ENCODE results near the gene PROC.

PROC gene

DNA sequence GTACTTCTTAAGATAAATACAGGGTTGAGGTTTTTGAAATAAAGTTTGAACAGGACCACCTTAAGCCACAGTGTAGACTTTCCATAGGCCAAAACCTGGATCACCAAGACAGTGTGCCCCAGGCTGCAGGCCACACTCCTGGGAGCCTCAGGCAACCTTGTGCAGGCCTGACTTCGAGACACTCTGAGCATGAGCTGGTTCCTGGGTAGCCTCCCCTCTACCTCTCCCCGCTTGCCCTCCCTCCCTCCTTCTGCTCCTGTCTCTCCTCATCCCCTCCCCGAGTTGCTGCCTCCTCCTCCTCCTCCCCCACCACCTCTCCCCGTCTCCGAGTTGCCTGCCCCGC, 10.6 kb upstream of the PROC start (continued):
- TF ChIP-seq, protein P1, sequence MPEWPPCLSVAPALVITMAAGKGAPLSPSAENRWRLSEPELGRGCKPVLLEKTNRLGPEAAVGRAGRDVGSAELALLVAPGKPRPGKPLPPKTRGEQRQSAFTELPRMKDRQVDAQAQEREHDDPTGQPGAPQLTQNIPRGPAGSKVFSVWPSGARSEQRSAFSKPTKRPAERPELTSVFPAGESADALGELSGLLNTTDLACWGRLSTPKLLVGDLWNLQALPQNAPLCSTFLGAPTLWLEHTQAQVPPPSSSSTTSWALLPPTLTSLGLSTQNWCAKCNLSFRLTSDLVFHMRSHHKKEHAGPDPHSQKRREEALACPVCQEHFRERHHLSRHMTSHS (tag by site-specific recombination; IDR thresholded peaks at IDR 0.05), result no peak
- TF ChIP-seq, protein P2, sequence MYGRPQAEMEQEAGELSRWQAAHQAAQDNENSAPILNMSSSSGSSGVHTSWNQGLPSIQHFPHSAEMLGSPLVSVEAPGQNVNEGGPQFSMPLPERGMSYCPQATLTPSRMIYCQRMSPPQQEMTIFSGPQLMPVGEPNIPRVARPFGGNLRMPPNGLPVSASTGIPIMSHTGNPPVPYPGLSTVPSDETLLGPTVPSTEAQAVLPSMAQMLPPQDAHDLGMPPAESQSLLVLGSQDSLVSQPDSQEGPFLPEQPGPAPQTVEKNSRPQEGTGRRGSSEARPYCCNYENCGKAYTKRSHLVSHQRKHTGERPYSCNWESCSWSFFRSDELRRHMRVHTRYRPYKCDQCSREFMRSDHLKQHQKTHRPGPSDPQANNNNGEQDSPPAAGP (tag by site-specific recombination; IDR thresholded peaks at IDR 0.05), result 0 out of 2 replicates have a peak, but pooled peaks have one; percentile 29
- TF ChIP-seq ZNF514 (tag by site-specific recombination; IDR thresholded peaks at IDR 0.05) (no peak), MYNN (tag by site-specific recombination; IDR thresholded peaks at IDR 0.05; ENCODE audit: borderline replicate concordance) (no peak), ZNF354C (tag by site-specific recombination; IDR thresholded peaks at IDR 0.05; ENCODE audit: borderline replicate concordance, low read depth) (no peak), ZNF521 (tag by site-specific recombination; IDR thresholded peaks at IDR 0.05) (no peak), ZFP37 (tag by site-specific recombination; IDR thresholded peaks at IDR 0.05) (no peak), ZSCAN30 (tag by site-specific recombination; IDR thresholded peaks at IDR 0.05) (no peak)
- TF ChIP-seq, protein P3, sequence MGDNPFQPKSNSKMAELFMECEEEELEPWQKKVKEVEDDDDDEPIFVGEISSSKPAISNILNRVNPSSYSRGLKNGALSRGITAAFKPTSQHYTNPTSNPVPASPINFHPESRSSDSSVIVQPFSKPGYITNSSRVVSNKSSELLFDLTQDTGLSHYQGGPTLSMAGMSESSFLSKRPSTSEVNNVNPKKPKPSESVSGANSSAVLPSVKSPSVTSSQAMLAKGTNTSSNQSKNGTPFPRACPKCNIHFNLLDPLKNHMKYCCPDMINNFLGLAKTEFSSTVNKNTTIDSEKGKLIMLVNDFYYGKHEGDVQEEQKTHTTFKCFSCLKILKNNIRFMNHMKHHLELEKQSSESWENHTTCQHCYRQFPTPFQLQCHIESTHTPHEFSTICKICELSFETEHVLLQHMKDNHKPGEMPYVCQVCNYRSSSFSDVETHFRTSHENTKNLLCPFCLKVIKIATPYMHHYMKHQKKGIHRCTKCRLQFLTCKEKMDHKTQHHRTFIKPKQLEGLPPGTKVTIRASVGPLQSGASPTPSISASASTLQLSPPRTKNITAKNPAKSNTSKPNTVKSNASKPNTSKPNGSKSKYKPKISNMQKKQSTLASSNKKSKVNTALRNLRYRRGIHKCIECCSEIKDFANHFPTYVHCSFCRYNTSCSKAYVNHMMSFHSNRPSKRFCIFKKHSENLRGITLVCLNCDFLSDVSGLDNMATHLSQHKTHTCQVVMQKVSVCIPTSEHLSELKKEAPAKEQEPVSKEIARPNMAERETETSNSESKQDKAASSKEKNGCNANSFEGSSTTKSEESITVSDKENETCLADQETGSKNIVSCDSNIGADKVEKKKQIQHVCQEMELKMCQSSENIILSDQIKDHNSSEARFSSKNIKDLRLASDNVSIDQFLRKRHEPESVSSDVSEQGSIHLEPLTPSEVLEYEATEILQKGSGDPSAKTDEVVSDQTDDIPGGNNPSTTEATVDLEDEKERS (tag by site-specific recombination; IDR thresholded peaks at IDR 0.05), result no peak

DNA sequence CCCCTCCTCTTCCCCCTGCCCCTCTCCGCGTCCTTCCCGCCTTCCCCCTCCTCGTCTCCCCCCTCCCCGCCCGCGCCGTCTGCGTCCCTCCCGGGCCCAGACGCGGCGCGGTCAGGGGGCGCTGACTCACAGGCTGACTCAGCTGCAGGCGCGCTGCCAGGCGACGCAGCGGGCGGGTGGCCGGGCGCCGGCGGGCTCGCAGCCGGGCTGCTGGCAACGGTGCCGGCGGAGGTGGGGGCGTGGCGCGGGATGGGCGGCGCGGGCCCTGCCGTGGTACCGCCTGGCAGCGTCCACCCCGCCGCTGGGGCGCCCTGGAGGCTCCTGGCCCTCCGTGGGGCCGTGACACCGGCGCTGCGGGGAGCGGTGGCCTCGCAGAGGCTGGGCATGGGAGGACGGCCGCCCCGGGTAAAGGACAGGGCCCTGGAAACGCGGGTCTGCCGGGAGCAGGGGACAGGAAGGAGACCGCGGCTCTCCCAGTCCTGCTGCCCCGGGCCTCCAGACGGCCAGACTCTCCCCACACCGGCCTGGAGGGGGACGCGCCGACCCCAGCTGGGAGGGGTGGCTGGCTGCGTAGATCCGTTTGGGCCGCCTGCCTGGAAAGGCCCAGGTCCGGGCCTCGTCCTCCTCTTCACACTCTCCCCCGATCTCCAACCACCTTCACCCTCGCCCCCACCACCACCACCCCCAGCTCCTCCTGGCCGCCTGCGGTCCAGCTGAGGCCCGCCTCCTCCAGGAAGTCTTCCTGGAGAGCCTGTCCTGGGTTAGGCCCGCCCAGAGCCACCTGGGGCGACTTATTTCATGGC, 10.0 kb upstream of the PROC start:
- Histone ChIP-seq H3K27ac (ENCODE audit: extremely low read depth, low read depth, low read length) (peak overlapping the region; percentile 96), H3K36me3 (ENCODE audit: control insufficient read depth in 2 of 2, insufficient read depth in 1 of 2, low read length in 2 of 2) (no peaks in the 10 kb centered on the region), H3K4me1 (ENCODE audit: control insufficient read depth, insufficient read depth, low read length) (peaks cover 6% of the 10 kb centered on the region), H3K9me3 (ENCODE audit: control insufficient read depth, insufficient read depth, low read depth, low read length) (no peaks in the 10 kb centered on the region), H3K4me3 (ENCODE audit: low read depth, low read length) (peak overlapping the region; percentile 46)
- POLR2A ChIA-PET, result interaction anchor here (1.0 to 1.8 kb wide), 2 partner anchors 9 to 20 kb away, joined by 5 to 7 read pairs; partner anchors contain the start of gene MAP3K2
- CTCF ChIA-PET, result no interaction called here
- TF ChIP-seq, protein P4, sequence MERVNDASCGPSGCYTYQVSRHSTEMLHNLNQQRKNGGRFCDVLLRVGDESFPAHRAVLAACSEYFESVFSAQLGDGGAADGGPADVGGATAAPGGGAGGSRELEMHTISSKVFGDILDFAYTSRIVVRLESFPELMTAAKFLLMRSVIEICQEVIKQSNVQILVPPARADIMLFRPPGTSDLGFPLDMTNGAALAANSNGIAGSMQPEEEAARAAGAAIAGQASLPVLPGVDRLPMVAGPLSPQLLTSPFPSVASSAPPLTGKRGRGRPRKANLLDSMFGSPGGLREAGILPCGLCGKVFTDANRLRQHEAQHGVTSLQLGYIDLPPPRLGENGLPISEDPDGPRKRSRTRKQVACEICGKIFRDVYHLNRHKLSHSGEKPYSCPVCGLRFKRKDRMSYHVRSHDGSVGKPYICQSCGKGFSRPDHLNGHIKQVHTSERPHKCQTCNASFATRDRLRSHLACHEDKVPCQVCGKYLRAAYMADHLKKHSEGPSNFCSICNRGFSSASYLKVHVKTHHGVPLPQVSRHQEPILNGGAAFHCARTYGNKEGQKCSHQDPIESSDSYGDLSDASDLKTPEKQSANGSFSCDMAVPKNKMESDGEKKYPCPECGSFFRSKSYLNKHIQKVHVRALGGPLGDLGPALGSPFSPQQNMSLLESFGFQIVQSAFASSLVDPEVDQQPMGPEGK (tag by site-specific recombination; IDR thresholded peaks at IDR 0.05), result peak; percentile 29
- TF ChIP-seq, protein P5, sequence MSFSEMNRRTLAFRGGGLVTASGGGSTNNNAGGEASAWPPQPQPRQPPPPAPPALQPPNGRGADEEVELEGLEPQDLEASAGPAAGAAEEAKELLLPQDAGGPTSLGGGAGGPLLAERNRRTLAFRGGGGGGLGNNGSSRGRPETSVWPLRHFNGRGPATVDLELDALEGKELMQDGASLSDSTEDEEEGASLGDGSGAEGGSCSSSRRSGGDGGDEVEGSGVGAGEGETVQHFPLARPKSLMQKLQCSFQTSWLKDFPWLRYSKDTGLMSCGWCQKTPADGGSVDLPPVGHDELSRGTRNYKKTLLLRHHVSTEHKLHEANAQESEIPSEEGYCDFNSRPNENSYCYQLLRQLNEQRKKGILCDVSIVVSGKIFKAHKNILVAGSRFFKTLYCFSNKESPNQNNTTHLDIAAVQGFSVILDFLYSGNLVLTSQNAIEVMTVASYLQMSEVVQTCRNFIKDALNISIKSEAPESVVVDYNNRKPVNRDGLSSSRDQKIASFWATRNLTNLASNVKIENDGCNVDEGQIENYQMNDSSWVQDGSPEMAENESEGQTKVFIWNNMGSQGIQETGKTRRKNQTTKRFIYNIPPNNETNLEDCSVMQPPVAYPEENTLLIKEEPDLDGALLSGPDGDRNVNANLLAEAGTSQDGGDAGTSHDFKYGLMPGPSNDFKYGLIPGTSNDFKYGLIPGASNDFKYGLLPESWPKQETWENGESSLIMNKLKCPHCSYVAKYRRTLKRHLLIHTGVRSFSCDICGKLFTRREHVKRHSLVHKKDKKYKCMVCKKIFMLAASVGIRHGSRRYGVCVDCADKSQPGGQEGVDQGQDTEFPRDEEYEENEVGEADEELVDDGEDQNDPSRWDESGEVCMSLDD (tag by site-specific recombination; IDR thresholded peaks at IDR 0.05), result peak; percentile 47; the same call in 1 of the 2 replicates
- peak; percentile 41; the same call in 1 of the 2 replicates for TF ChIP-seq ZNF341 (tag by site-specific recombination; IDR thresholded peaks at IDR 0.05; ENCODE audit: low read depth)
- no peak for TF ChIP-seq ZNF23 (tag by site-specific recombination; IDR thresholded peaks at IDR 0.05; ENCODE audit: borderline replicate concordance)
- TF ChIP-seq, protein P6, sequence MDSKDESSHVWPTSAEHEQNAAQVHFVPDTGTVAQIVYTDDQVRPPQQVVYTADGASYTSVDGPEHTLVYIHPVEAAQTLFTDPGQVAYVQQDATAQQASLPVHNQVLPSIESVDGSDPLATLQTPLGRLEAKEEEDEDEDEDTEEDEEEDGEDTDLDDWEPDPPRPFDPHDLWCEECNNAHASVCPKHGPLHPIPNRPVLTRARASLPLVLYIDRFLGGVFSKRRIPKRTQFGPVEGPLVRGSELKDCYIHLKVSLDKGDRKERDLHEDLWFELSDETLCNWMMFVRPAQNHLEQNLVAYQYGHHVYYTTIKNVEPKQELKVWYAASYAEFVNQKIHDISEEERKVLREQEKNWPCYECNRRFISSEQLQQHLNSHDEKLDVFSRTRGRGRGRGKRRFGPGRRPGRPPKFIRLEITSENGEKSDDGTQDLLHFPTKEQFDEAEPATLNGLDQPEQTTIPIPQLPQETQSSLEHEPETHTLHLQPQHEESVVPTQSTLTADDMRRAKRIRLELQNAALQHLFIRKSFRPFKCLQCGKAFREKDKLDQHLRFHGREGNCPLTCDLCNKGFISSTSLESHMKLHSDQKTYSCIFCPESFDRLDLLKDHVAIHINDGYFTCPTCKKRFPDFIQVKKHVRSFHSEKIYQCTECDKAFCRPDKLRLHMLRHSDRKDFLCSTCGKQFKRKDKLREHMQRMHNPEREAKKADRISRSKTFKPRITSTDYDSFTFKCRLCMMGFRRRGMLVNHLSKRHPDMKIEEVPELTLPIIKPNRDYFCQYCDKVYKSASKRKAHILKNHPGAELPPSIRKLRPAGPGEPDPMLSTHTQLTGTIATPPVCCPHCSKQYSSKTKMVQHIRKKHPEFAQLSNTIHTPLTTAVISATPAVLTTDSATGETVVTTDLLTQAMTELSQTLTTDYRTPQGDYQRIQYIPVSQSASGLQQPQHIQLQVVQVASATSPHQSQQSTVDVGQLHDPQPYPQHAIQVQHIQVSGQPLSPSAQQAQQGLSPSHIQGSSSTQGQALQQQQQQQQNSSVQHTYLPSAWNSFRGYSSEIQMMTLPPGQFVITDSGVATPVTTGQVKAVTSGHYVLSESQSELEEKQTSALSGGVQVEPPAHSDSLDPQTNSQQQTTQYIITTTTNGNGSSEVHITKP (tag by site-specific recombination; IDR thresholded peaks at IDR 0.05), result peak; percentile 79
- TF ChIP-seq, protein P7, sequence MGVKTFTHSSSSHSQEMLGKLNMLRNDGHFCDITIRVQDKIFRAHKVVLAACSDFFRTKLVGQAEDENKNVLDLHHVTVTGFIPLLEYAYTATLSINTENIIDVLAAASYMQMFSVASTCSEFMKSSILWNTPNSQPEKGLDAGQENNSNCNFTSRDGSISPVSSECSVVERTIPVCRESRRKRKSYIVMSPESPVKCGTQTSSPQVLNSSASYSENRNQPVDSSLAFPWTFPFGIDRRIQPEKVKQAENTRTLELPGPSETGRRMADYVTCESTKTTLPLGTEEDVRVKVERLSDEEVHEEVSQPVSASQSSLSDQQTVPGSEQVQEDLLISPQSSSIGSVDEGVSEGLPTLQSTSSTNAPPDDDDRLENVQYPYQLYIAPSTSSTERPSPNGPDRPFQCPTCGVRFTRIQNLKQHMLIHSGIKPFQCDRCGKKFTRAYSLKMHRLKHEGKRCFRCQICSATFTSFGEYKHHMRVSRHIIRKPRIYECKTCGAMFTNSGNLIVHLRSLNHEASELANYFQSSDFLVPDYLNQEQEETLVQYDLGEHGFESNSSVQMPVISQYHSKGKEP (tag by site-specific recombination; IDR thresholded peaks at IDR 0.05), result peak; percentile 69; the same call in 1 of the 2 replicates
- no peak for TF ChIP-seq YY1 (tag by site-specific recombination; IDR thresholded peaks at IDR 0.05)
- peak; percentile 67 for TF ChIP-seq EGR2 (tag by site-specific recombination; IDR thresholded peaks at IDR 0.05; ENCODE audit: low read depth)
- TF ChIP-seq ZNF707 (tag by site-specific recombination; IDR thresholded peaks at IDR 0.05), result no peak
- TF ChIP-seq ZNF549 (tag by site-specific recombination; IDR thresholded peaks at IDR 0.05), result no peak

Data from HEK293 (cell line).